GM12801 (cell line): ENCODE data around the gene ZBTB20.

Experiments
- TF ChIP-seq, protein P1 (sequence below): IDR thresholded peaks from one replicate; pipeline ENCODE4 v1.5.1; 2011; ENCODE audit warnings: control low read depth; ENCODE audit not compliant: insufficient read length; ENCODE audit errors: extremely low read depth

Gene ZBTB20

DNA sequence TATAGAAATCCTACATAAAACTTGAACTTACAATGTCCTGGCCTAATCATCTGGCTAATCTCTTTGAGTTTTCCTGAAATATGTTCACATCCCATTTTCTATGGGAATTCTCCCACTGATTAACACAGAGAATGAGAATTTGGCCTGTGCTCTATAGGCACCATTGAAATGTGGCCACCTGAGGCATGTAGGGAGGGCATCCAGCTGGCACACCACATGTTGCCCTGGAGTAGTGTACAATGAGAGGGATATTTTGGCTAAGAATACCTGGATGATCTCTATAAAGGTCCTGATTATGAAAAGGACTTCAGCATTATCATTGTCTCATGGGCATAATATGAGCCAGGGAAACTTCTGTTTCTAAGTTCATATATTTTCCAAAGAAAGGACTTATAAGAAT, 324.0 kb downstream of the ZBTB20 start:
- TF ChIP-seq, protein P1, sequence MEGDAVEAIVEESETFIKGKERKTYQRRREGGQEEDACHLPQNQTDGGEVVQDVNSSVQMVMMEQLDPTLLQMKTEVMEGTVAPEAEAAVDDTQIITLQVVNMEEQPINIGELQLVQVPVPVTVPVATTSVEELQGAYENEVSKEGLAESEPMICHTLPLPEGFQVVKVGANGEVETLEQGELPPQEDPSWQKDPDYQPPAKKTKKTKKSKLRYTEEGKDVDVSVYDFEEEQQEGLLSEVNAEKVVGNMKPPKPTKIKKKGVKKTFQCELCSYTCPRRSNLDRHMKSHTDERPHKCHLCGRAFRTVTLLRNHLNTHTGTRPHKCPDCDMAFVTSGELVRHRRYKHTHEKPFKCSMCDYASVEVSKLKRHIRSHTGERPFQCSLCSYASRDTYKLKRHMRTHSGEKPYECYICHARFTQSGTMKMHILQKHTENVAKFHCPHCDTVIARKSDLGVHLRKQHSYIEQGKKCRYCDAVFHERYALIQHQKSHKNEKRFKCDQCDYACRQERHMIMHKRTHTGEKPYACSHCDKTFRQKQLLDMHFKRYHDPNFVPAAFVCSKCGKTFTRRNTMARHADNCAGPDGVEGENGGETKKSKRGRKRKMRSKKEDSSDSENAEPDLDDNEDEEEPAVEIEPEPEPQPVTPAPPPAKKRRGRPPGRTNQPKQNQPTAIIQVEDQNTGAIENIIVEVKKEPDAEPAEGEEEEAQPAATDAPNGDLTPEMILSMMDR: no peak

DNA sequence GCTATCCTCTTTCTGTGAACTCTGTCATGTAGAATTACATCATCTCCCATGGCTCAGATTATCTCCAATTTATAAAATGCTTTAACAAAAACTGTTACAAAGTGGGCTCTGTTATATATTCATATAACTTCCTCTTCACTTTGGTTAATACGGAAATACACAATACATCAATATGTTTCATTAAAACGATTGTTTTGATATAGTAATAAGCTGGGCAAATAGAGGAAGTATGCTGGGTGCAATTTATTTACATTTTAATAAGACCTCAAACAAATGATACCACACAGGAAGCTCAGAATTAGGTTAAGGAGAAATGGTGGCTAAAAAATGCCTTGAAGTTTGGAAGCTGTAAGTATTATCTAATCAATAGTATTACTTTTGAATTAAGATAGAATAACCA, 331.0 kb downstream of the ZBTB20 start:
- TF ChIP-seq, protein P1: no peak

DNA sequence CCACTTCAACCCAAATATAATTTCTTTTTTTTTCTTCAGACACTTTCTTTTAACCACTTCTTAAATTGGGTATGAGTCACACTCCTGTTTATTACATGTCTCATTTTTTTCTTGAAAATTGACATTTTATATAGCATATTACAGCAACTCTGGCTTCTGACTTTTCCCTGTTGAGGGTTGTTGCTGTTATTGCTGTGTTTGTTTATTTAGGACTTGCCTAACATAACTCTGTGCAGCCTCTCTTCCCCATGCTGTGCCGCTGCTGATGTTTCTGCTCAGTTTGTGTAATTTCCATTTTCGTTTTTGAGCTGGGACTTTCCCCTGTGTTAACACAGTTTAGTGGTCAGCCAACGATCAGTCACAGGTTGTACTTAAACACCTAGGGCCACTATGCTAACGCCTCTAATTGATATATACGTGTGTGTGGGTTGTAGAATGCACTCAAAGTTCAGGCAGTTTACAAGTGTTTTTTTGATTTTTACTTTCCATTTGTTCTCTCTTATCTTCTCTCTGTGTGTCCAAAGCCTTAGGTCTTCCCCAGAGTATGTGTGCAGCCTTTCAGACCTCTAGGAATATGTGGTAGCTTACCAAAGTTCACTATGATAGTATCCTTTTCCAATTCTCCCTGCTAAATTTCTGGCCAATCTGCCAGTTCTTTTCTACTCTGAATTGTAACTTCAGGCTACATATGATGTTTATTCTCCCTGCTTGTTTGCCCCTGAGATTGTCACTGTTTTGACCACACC, 337.2 kb downstream of the ZBTB20 start:
- TF ChIP-seq, protein P1: no peak

DNA sequence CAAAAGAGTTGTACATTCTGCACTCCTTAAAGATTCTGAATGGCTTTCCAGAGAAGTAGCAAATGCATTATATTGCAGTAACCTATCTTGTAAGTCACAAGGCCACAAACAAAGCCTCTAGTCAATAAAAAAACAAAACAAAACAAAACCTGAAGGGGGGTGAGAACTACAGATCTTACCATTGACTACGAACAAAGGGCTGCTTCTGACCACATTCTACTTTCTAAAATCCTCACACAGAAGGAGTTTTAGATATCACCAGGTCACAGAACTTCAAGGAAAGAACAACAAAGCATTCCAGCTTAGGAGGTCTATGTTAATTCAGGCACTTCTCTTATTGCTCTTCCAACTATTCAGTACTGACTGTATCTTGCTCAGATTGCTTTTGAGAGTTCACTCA, 343.0 kb downstream of the ZBTB20 start:
- TF ChIP-seq, protein P1: no peak

DNA sequence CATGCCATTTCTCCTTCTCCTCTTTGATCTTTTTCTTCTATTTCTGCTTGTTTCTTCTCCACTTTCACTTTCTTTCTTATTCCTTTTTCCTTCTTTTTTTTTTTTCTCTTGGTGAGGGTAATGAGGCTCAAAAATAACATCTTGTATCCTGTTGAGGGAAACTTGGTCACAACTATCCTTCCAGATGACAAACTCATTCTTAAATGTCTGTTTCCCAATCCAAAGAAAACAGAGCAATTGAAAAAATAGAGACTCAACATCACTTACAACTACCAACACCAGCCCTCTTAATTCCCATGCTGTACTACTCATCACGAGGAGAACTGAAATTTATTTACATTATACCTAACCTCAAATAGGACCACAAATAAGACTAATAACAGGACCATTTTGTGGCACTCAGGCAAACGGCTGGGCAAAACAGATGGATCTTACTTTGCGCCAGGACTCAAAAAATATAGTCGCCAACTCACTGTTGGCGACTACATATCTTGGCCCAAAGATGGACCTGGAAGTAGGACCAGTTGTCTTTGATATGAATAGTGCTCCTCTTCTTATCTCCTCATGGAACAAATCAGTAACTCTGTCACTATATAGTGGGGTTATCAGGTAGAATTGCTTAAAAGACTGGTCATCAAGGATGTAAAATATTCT, 343.9 kb downstream of the ZBTB20 start:
- TF ChIP-seq, protein P1: no peak

DNA sequence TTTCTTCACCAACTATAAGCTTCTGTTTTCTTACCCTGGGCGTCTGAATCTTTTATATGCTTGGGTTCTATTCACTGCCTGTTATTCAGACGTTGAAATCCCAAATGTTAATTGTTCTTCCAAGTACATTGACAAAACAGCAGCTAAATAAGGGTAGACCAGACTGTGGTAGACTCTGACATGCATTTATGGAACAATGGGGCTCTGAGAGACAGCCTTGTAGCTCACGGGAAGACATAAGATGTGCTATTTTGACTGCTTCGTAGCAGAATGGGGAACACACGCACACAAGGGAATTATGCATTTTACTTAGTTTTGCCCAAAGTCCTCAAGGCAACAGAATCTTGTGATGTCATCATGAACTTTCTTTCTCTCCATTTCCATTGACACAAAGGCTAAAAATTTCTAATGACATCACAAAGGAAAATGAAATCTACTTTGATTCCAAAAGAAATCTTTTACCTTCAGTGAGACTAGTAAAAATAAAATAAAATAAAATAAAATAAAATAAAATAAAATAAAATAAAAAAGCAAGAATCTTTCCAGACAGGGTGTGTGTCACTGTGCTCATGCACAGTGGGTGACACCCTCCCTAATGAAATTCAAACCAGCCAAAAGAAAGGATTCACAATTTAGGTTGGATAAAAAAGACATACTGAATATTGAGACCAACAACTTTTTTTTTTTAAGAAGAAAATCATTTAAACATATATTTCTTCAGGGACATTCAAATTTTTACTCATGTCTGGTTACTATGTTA, 346.6 kb downstream of the ZBTB20 start:
- TF ChIP-seq, protein P1: no peak

DNA sequence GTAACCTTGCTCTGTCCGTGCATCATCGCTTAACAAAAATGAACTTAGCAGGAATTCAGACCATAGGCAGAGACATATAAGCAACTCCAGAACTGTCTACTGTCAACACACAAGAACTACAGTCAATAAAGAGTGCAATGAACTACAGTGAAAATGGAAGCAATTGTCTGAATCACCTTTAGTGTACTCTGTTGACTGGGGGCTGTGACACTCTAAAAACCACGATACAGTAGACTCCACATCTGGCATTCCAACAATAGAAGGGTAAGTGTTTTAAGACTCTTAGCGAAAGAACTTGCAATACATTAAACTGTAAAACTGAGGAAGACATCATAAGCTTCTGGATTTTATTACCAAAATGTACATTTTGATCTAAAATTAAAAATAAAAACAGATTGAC, 347.3 kb downstream of the ZBTB20 start:
- TF ChIP-seq, protein P1: no peak
